ENCODE data around the gene GFAP. TPM values are rescaled to one million over a fixed set of nuclear protein-coding genes. Genes with fewer than 3 reads are reported as not detected.

The GFAP gene
- total RNA-seq, 3 donors from 2014 or later (not counting 1 experiment from before 2014, with no cell fraction given) = not detected

- H3K36me3 ChIP-seq (ENCODE audit: control insufficient read depth, insufficient read depth, low read length) = no peaks in the 10 kb centered on the region
- peaks cover 12% of the 10 kb centered on the region for H3K4me1 ChIP-seq (ENCODE audit: control insufficient read depth, insufficient read depth, low read length)
- no peak overlapping the region for H3K27ac ChIP-seq (ENCODE audit: low read length)
- no peaks in the 10 kb centered on the region for H3K9me3 Mint-ChIP-seq
- peaks cover 2% of the 10 kb centered on the region for H3K27me3 ChIP-seq (ENCODE audit: control insufficient read depth, insufficient read depth, low read length)
- intact Hi-C loops (cut with micrococcal nuclease) = no loop called here
- no peak for DNase-seq
- no peak overlapping the region for H3K27ac Mint-ChIP-seq
- peaks cover 0 to under 1% of the 10 kb centered on the region in 2 donors for H3K4me1 Mint-ChIP-seq
- H3K36me3 Mint-ChIP-seq = no peaks in the 10 kb centered on the region
- H3K4me3 ChIP-seq (ENCODE audit: low read length) = no peak overlapping the region
- WGBS (ENCODE audit: insufficient coverage) = 80% methylated on average over 1 of the region's 4 CpGs
- no peaks in the 10 kb centered on the region for H3K27me3 Mint-ChIP-seq (ENCODE audit: low read depth in 2 of 2)
- no peaks in the 10 kb centered on the region for H3K9me3 ChIP-seq (ENCODE audit: control insufficient read depth, insufficient read depth, low read length)
- no peak for ATAC-seq
- TF ChIP-seq CTCF (IDR thresholded peaks at IDR 0.05) = no peak
- H3K4me3 Mint-ChIP-seq = no peak overlapping the region
These were observed 27.2 kb upstream of the GFAP start for GRCh38 chr17:44942456-44942855.

GRCh38 chr17:44941712-44942331 is 26.5 kb upstream of the GFAP start:
- H3K4me3 ChIP-seq (ENCODE audit: low read length) = no peak overlapping the region
- no peak for TF ChIP-seq CTCF (IDR thresholded peaks at IDR 0.05)
- intact Hi-C loops (cut with micrococcal nuclease) = no loop called here
- H3K9me3 Mint-ChIP-seq = no peaks in the 10 kb centered on the region
- no peak overlapping the region for H3K27ac ChIP-seq (ENCODE audit: low read length)
- H3K4me3 Mint-ChIP-seq = no peak overlapping the region
- no peaks in the 10 kb centered on the region for H3K36me3 Mint-ChIP-seq
- ATAC-seq (no peak), DNase-seq (no peak)
- WGBS (ENCODE audit: insufficient coverage) = 88% methylated on average over 9 of the region's 9 CpGs
- H3K4me1 Mint-ChIP-seq = no peaks in the 10 kb centered on the region
- peaks cover 6% of the 10 kb centered on the region for H3K4me1 ChIP-seq (ENCODE audit: control insufficient read depth, insufficient read depth, low read length)
- no peaks in the 10 kb centered on the region for H3K9me3 ChIP-seq (ENCODE audit: control insufficient read depth, insufficient read depth, low read length)
- no peaks in the 10 kb centered on the region for H3K27me3 ChIP-seq (ENCODE audit: control insufficient read depth, insufficient read depth, low read length)
- H3K27me3 Mint-ChIP-seq (ENCODE audit: low read depth in 2 of 2) = no peaks in the 10 kb centered on the region
- no peak overlapping the region for H3K27ac Mint-ChIP-seq
- H3K36me3 ChIP-seq (ENCODE audit: control insufficient read depth, insufficient read depth, low read length) = no peaks in the 10 kb centered on the region

- no peak for DNase-seq
- no peak for ATAC-seq
- Histone ChIP-seq H3K27me3 (ENCODE audit: control insufficient read depth, insufficient read depth, low read length) (no peaks in the 10 kb centered on the region), H3K4me3 (ENCODE audit: low read length) (no peak overlapping the region), H3K4me1 (ENCODE audit: control insufficient read depth, insufficient read depth, low read length) (peaks cover 6% of the 10 kb centered on the region), H3K36me3 (ENCODE audit: control insufficient read depth, insufficient read depth, low read length) (no peaks in the 10 kb centered on the region), H3K27ac (ENCODE audit: low read length) (no peak overlapping the region), H3K9me3 (ENCODE audit: control insufficient read depth, insufficient read depth, low read length) (no peaks in the 10 kb centered on the region)
- Mint-ChIP-seq H3K36me3 (no peaks in the 10 kb centered on the region), H3K27ac (no peak overlapping the region), H3K4me3 (no peak overlapping the region), H3K4me1 (no peaks in the 10 kb centered on the region), H3K9me3 (no peaks in the 10 kb centered on the region), H3K27me3 (ENCODE audit: low read depth in 2 of 2) (no peaks in the 10 kb centered on the region)
- intact Hi-C loops (cut with micrococcal nuclease) = no loop called here
- no peak for TF ChIP-seq CTCF (IDR thresholded peaks at IDR 0.05)
- 100% methylated on average over 1 of the region's 1 CpG for WGBS (ENCODE audit: insufficient coverage)
These were observed 25.5 kb upstream of the GFAP start for GRCh38 chr17:44940768-44941167.

- DNase-seq (no peak), ATAC-seq (no peak)
- intact Hi-C loops (cut with micrococcal nuclease) = no loop called here
- H3K9me3 ChIP-seq (ENCODE audit: control insufficient read depth, insufficient read depth, low read length) = no peaks in the 10 kb centered on the region
- no peak overlapping the region for H3K27ac ChIP-seq (ENCODE audit: low read length)
- no peaks in the 10 kb centered on the region for H3K9me3 Mint-ChIP-seq
- no peaks in the 10 kb centered on the region for H3K4me1 Mint-ChIP-seq
- H3K27me3 ChIP-seq (ENCODE audit: control insufficient read depth, insufficient read depth, low read length) = no peaks in the 10 kb centered on the region
- no peak for TF ChIP-seq CTCF (IDR thresholded peaks at IDR 0.05)
- no peak overlapping the region for H3K27ac Mint-ChIP-seq
- H3K4me3 ChIP-seq (ENCODE audit: low read length) = no peak overlapping the region
- no peaks in the 10 kb centered on the region for H3K36me3 ChIP-seq (ENCODE audit: control insufficient read depth, insufficient read depth, low read length)
- peaks cover 6% of the 10 kb centered on the region for H3K4me1 ChIP-seq (ENCODE audit: control insufficient read depth, insufficient read depth, low read length)
- no peaks in the 10 kb centered on the region for H3K36me3 Mint-ChIP-seq
- no peak overlapping the region for H3K4me3 Mint-ChIP-seq
- no peaks in the 10 kb centered on the region for H3K27me3 Mint-ChIP-seq (ENCODE audit: low read depth in 2 of 2)
- 98% methylated on average over 4 of the region's 4 CpGs for WGBS (ENCODE audit: insufficient coverage)
These were observed 25.0 kb upstream of the GFAP start for GRCh38 chr17:44940317-44940716.
